Adrenal gland (tissue), 5 donors: ENCODE results near the gene FAM20A.

Experiments used
- CTCF ChIP-seq, 6 experiments: fragments of 450-650 bp in 4 of 6; fragments of 200-600 bp in 2 of 6; sonication (generic) in 1 of 6; IDR thresholded peaks; 1 replicate in 5 of 6; 2 replicates in 1 of 6; pipeline versions ENCODE4 v1.5.1 to v1.8.0; 2016 to 2021; ENCODE audit warnings: antibody characterized with exemption in 6 of 6, mild to moderate bottlenecking in 2 of 6, moderate library complexity in 1 of 6
- POLR2A ChIP-seq, 2 donors: fragments of 450-650 bp; IDR thresholded peaks; one replicate each; pipeline ENCODE4 v1.6.1; 2017; ENCODE audit warnings: antibody characterized with exemption in 2 of 2, mild to moderate bottlenecking in 2 of 2, moderate library complexity in 1 of 2
- donor health status: DM: no; HTN: no; CAD: no.

- TF ChIP-seq CTCF (IDR thresholded peaks at IDR 0.05) (no peak), POLR2A (IDR thresholded peaks at IDR 0.05) (no peak)
These were observed 560 bp upstream of the FAM20A start for GRCh38 chr17:68601565-68602288.
